Astrocyte of the spinal cord (primary cell): ENCODE measurements around the gene EPHB2.

Experiments
- DNase-seq: peaks from one replicate; pipeline ENCODE4 v3.0.0; 2011; ENCODE audit warnings: low read depth, low spot score
- H3K4me3 ChIP-seq: 2 replicates; pipeline ENCODE4 v1.5.1; 2011; ENCODE audit warnings: low read depth, mild to moderate bottlenecking, low read length, moderate library complexity
- CTCF ChIP-seq: IDR thresholded peaks from 2 replicates; pipeline ENCODE4 v1.5.1; 2012; ENCODE audit warnings: low read depth, mild to moderate bottlenecking, low read length, inconsistent platforms
- in situ Hi-C: cut with HindIII; loops from 2 replicates; pipeline ENCODE4 v1.10.0; 2017; ENCODE audit warnings: low sequenced_read_pairs

EPHB2 gene

GRCh38 chr1:22760455-22760854, 49.8 kb downstream of the EPHB2 start:
- no peak for TF ChIP-seq CTCF
- in situ Hi-C loops = no loop called here
- no peak overlapping the region for H3K4me3 ChIP-seq
- DNase-seq = no peak

- H3K4me3 ChIP-seq = no peak overlapping the region
- TF ChIP-seq CTCF = no peak
- no peak for DNase-seq
- in situ Hi-C loops = no loop called here
These were observed 50.5 kb downstream of the EPHB2 start for GRCh38 chr1:22761101-22761500.

- H3K4me3 ChIP-seq = no peak overlapping the region
- no peak for DNase-seq
- in situ Hi-C loops = no loop called here
- TF ChIP-seq CTCF = no peak
These were observed 51.2 kb downstream of the EPHB2 start for GRCh38 chr1:22761821-22762220.

DNA sequence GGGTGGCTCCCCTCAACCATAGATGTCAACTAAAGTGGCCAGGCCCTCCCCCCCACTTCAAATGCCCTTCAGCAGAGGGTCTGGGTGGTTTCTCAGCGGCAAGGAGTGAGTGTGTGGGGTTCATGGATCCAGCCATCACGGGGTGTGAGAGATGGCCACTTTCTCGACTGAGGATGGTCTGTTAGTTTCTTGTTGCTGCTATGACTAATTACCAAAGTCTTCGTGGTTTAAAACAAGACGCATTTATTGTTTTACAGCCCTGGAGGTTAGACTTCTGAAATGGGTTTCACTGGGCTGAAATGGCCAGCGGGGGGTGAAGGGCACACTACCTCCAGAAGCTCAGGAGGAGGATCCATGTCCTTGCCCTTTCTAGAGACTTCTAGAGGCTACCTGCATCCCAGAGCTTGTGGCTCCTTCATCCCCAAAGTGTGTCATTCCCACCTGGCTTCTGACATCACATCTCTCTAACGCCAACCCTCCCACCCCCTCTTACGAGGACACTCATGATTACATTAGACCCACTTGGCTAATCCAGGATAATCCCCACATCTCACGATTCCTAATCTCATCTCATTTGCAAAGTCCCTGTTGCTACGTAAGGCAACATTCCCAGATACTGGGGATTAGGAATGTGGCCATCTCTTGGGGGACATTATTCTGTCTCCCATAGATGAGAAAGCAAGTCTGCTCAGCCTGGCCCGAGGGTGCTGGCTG, 53.0 kb downstream of the EPHB2 start:
- no peak overlapping the region for H3K4me3 ChIP-seq
- in situ Hi-C loops = no loop called here
- TF ChIP-seq CTCF = no peak
- no peak for DNase-seq

DNA sequence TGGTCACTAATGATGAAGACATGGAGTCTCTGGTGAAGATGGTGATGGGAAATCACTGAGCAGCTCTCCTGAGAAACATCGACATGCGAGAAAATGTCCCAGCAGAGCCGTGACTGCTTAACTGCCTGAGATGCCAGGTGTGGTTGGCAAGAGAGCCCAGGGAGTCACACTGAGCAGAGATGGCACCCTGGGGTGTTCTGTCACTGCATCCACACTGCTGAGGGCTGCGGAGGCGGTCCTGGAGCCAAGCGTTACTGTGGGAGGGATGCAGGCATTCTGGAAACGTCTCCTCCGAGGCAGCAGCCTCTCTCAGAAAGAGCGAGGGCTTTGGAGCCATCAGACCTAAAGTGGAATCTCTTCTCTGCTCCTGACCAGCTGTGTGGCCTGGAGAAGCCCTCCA, 57.2 kb downstream of the EPHB2 start:
- TF ChIP-seq CTCF = no peak
- in situ Hi-C loops = no loop called here
- DNase-seq = no peak
- no peak overlapping the region for H3K4me3 ChIP-seq

DNA sequence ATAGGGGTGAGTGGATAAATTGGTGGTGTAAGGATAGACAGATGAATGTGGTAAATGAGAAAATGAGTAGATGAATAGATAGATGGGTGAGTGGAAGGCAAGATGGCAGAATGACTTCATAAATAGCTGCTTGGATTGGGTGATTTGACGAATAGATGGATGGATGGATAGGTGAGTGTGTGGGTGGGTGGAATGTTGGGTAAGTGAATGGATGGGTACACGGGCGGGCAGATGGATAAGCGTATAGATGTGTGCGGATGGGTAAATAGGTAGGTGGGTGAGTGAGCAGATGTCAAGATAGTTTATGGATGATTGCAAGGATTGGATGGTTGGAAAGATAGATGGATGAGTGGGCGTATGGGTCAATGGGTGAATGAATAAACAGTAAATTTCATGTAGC, 59.3 kb downstream of the EPHB2 start:
- no peak overlapping the region for H3K4me3 ChIP-seq
- no peak for TF ChIP-seq CTCF
- in situ Hi-C loops = no loop called here
- no peak for DNase-seq
